WTC11 (cell line): ENCODE data around the gene STAT1. TPM values are rescaled to one million over a fixed set of nuclear protein-coding genes. Genes with fewer than 3 reads are reported as not detected.

Source experiments
- ATAC-seq: fragments of 200-7000 bp; cut with Tn5 transposase; 2 replicates; pipeline ENCODE4 v1.10.0; 2021; ENCODE audit warnings: mild to moderate bottlenecking, moderate library complexity
- CTCF ChIA-PET: fragments of 300-600 bp; sonication (Branson Sonifier 250); formaldehyde crosslinking; loops from one replicate; lab custom pipeline; 2021; ENCODE audit warnings: antibody characterized with exemption; lab: Charles Lee
- POLR2A ChIA-PET: fragments of 350-600 bp; sonication (Branson Sonifier 250); formaldehyde crosslinking; loops from one replicate; lab custom pipeline; 2021; ENCODE audit warnings: antibody characterized with exemption; lab: Charles Lee
- DNase-seq: peaks from one replicate; pipeline ENCODE4 v3.0.0; 2021; ENCODE audit warnings: low spot score
- H3K27ac Mint-ChIP-seq: 2 replicates; pipeline ENCODE4 v1.8.0; 2021; ENCODE audit warnings: mixed read lengths
- H3K27me3 Mint-ChIP-seq: 2 replicates; pipeline ENCODE4 v1.8.0; 2021; ENCODE audit warnings: low read depth, mild to moderate bottlenecking, moderate library complexity, mixed read lengths
- H3K36me3 Mint-ChIP-seq: 2 replicates; pipeline ENCODE4 v1.8.0; 2021; ENCODE audit warnings: mixed read lengths
- H3K4me1 Mint-ChIP-seq: 2 replicates; pipeline ENCODE4 v1.8.0; 2022; ENCODE audit warnings: mixed read lengths
- H3K4me3 Mint-ChIP-seq: 2 replicates; pipeline ENCODE4 v1.8.0; 2021; ENCODE audit warnings: mild to moderate bottlenecking, moderate library complexity, mixed read lengths
- H3K9me3 Mint-ChIP-seq: 2 replicates; pipeline ENCODE4 v1.8.0; 2021; ENCODE audit warnings: mixed read lengths
- ARID4B ChIP-seq: sonication (generic); formaldehyde crosslinking; IDR thresholded peaks from 2 replicates; pipeline ENCODE4 v1.8.0; 2023; ENCODE audit warnings: missing genetic modification reagents, mild to moderate bottlenecking, borderline replicate concordance
- ATF3 ChIP-seq: sonication (generic); formaldehyde crosslinking; conservative IDR thresholded peaks from 2 replicates; pipeline ENCODE4 v1.8.1; 2022; ENCODE audit warnings: mild to moderate bottlenecking, missing genetic modification reagents
- CBFB ChIP-seq: sonication (generic); formaldehyde crosslinking; IDR thresholded peaks from 2 replicates; pipeline ENCODE4 v1.8.1; 2022; ENCODE audit warnings: mild to moderate bottlenecking, low read depth, missing genetic modification reagents
- ELF4 ChIP-seq: sonication (generic); formaldehyde crosslinking; IDR thresholded peaks from 2 replicates; pipeline ENCODE4 v1.8.1; 2022; ENCODE audit warnings: low read depth, mild to moderate bottlenecking, moderate library complexity, missing genetic modification reagents
- FOXK1 ChIP-seq: sonication (generic); formaldehyde crosslinking; IDR thresholded peaks from 2 replicates; pipeline ENCODE4 v1.8.0; 2022; ENCODE audit warnings: mild to moderate bottlenecking, moderate library complexity, missing genetic modification reagents
- GRHL2 ChIP-seq: fragments of 250-450 bp; sonication (Bioruptor Pico); IDR thresholded peaks from 2 replicates; pipeline ENCODE4 v1.8.0; 2022; ENCODE audit warnings: mild to moderate bottlenecking, moderate library complexity; ENCODE audit not compliant: insufficient replicate concordance, severe bottlenecking
- NFATC4 ChIP-seq: fragments of 250-450 bp; sonication (Bioruptor Pico); IDR thresholded peaks from 2 replicates; pipeline ENCODE4 v1.9.0; 2021; ENCODE audit warnings: mild to moderate bottlenecking
- NR1H2 ChIP-seq: sonication (generic); formaldehyde crosslinking; IDR thresholded peaks from 2 replicates; pipeline ENCODE4 v1.9.0; 2021; ENCODE audit warnings: mild to moderate bottlenecking, moderate library complexity, missing genetic modification reagents
- PRRX2 ChIP-seq: fragments of 250-450 bp; sonication (Bioruptor Pico); IDR thresholded peaks from 2 replicates; pipeline ENCODE4 v1.8.0; 2021; ENCODE audit warnings: mild to moderate bottlenecking
- SMAD3 ChIP-seq: sonication (generic); formaldehyde crosslinking; IDR thresholded peaks from 2 replicates; pipeline ENCODE4 v1.8.0; 2022; ENCODE audit warnings: missing genetic modification reagents, mild to moderate bottlenecking, borderline replicate concordance
- TEAD1 ChIP-seq: sonication (generic); formaldehyde crosslinking; IDR thresholded peaks from 2 replicates; pipeline ENCODE4 v1.8.0; 2022; ENCODE audit warnings: mild to moderate bottlenecking, missing genetic modification reagents
- TEAD4 ChIP-seq: sonication (generic); formaldehyde crosslinking; IDR thresholded peaks from 2 replicates; pipeline ENCODE4 v1.8.0; 2022; ENCODE audit warnings: mild to moderate bottlenecking, missing genetic modification reagents
- ZNF138 ChIP-seq: sonication (generic); formaldehyde crosslinking; conservative IDR thresholded peaks from 2 replicates; pipeline ENCODE4 v1.8.1; 2022; ENCODE audit warnings: mild to moderate bottlenecking, moderate library complexity, missing genetic modification reagents
- ZNF263 ChIP-seq: sonication (generic); formaldehyde crosslinking; IDR thresholded peaks from 2 replicates; pipeline ENCODE4 v1.8.1; 2022; ENCODE audit warnings: low read depth, mild to moderate bottlenecking, moderate library complexity, missing genetic modification reagents
- ZNF396 ChIP-seq: fragments of 250-450 bp; sonication (Bioruptor Pico); IDR thresholded peaks from 2 replicates; pipeline ENCODE4 v1.8.0; 2021; ENCODE audit warnings: mild to moderate bottlenecking, moderate library complexity, borderline replicate concordance
- total RNA-seq: library from RNA; stranded (reverse); gene quantifications from 3 replicates; pipeline ENCODE4 v1.2.3, GENCODE V29; 2021
- TF ChIP-seq, protein P1 (sequence below): sonication (generic); formaldehyde crosslinking; IDR thresholded peaks from 2 replicates; pipeline ENCODE4 v1.8.1; 2023; ENCODE audit warnings: mild to moderate bottlenecking, moderate library complexity, missing genetic modification reagents
- TF ChIP-seq, protein P2 (sequence below): sonication (generic); formaldehyde crosslinking; IDR thresholded peaks from 2 replicates; pipeline ENCODE4 v1.8.1; 2022; ENCODE audit warnings: low read depth, missing genetic modification reagents, borderline replicate concordance
- TF ChIP-seq, protein P3 (sequence below): sonication (generic); formaldehyde crosslinking; IDR thresholded peaks from 2 replicates; pipeline ENCODE4 v1.8.1; 2022; ENCODE audit warnings: mild to moderate bottlenecking, moderate library complexity, missing genetic modification reagents
- TF ChIP-seq, protein P4 (sequence below): fragments of 250-450 bp; sonication (Bioruptor Pico); IDR thresholded peaks from 2 replicates; pipeline ENCODE4 v1.9.0; 2021; ENCODE audit warnings: moderate library complexity, mild to moderate bottlenecking, inconsistent platforms, borderline replicate concordance
- TF ChIP-seq, protein P5 (sequence below): sonication (generic); formaldehyde crosslinking; IDR thresholded peaks from 2 replicates; pipeline ENCODE4 v1.8.1; 2022; ENCODE audit warnings: missing genetic modification reagents, borderline replicate concordance

Gene STAT1
- total RNA-seq, 1 experiment from 2014 or later = 36.1 TPM

- Mint-ChIP-seq H3K4me1 (no peaks in the 10 kb centered on the region), H3K9me3 (no peaks in the 10 kb centered on the region), H3K36me3 (peaks cover 60% of the 10 kb centered on the region), H3K4me3 (no peak overlapping the region), H3K27ac (no peak overlapping the region), H3K27me3 (no peaks in the 10 kb centered on the region)
- TF ChIP-seq FOXK1 (CRISPR knock-in tag) = no peak
- TF ChIP-seq, protein P1, sequence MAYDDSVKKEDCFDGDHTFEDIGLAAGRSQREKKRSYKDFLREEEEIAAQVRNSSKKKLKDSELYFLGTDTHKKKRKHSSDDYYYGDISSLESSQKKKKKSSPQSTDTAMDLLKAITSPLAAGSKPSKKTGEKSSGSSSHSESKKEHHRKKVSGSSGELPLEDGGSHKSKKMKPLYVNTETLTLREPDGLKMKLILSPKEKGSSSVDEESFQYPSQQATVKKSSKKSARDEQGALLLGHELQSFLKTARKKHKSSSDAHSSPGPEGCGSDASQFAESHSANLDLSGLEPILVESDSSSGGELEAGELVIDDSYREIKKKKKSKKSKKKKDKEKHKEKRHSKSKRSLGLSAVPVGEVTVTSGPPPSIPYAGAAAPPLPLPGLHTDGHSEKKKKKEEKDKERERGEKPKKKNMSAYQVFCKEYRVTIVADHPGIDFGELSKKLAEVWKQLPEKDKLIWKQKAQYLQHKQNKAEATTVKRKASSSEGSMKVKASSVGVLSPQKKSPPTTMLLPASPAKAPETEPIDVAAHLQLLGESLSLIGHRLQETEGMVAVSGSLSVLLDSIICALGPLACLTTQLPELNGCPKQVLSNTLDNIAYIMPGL (CRISPR knock-in tag) = no peak
- TF ChIP-seq ZNF263 (CRISPR knock-in tag) = no peak
- TF ChIP-seq, protein P2, sequence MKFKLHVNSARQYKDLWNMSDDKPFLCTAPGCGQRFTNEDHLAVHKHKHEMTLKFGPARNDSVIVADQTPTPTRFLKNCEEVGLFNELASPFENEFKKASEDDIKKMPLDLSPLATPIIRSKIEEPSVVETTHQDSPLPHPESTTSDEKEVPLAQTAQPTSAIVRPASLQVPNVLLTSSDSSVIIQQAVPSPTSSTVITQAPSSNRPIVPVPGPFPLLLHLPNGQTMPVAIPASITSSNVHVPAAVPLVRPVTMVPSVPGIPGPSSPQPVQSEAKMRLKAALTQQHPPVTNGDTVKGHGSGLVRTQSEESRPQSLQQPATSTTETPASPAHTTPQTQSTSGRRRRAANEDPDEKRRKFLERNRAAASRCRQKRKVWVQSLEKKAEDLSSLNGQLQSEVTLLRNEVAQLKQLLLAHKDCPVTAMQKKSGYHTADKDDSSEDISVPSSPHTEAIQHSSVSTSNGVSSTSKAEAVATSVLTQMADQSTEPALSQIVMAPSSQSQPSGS = no peak
- TF ChIP-seq, protein P3, sequence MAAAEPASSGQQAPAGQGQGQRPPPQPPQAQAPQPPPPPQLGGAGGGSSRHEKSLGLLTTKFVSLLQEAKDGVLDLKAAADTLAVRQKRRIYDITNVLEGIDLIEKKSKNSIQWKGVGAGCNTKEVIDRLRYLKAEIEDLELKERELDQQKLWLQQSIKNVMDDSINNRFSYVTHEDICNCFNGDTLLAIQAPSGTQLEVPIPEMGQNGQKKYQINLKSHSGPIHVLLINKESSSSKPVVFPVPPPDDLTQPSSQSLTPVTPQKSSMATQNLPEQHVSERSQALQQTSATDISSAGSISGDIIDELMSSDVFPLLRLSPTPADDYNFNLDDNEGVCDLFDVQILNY (CRISPR knock-in tag) = no peak
- no peak for TF ChIP-seq TEAD1 (CRISPR knock-in tag)
- no peak for TF ChIP-seq NFATC4 (CRISPR knock-in tag)
- TF ChIP-seq ELF4 (CRISPR knock-in tag) = no peak
- no peak for TF ChIP-seq ATF3
- TF ChIP-seq, protein P4, sequence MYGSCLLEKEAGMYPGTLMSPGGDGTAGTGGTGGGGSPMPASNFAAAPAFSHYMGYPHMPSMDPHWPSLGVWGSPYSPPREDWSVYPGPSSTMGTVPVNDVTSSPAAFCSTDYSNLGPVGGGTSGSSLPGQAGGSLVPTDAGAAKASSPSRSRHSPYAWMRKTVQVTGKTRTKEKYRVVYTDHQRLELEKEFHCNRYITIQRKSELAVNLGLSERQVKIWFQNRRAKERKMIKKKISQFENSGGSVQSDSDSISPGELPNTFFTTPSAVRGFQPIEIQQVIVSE (CRISPR knock-in tag) = no peak
- no peak for TF ChIP-seq ZNF138
- no peak for TF ChIP-seq ARID4B (CRISPR knock-in tag)
- no peak for TF ChIP-seq NR1H2 (CRISPR knock-in tag)
- no peak for TF ChIP-seq CBFB
- TF ChIP-seq TEAD4 = no peak
- no peak for TF ChIP-seq ZNF396 (CRISPR knock-in tag)
- TF ChIP-seq GRHL2 (CRISPR knock-in tag) = no peak
- TF ChIP-seq, protein P5, sequence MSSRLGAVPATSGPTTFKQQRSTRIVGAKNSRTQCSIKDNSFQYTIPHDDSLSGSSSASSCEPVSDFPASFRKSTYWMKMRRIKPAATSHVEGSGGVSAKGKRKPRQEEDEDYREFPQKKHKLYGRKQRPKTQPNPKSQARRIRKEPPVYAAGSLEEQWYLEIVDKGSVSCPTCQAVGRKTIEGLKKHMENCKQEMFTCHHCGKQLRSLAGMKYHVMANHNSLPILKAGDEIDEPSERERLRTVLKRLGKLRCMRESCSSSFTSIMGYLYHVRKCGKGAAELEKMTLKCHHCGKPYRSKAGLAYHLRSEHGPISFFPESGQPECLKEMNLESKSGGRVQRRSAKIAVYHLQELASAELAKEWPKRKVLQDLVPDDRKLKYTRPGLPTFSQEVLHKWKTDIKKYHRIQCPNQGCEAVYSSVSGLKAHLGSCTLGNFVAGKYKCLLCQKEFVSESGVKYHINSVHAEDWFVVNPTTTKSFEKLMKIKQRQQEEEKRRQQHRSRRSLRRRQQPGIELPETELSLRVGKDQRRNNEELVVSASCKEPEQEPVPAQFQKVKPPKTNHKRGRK (CRISPR knock-in tag) = no peak
- no peak for TF ChIP-seq SMAD3
- TF ChIP-seq PRRX2 = no peak
- CTCF ChIA-PET = no interaction called here
- no peak for DNase-seq
- POLR2A ChIA-PET = no interaction called here
- no peak for ATAC-seq
Observed at GRCh38 chr2:191006997-191007783, 6.8 kb downstream of the STAT1 start.
